Germinal center (tissue), 1 donor: ENCODE results near the gene SLC2A11.

Experiments used
- DNase-seq: peaks from one replicate; pipeline ENCODE4 v3.0.0; 2012; ENCODE audit warnings: mixed read lengths, low spot score

The SLC2A11 gene, protein sequence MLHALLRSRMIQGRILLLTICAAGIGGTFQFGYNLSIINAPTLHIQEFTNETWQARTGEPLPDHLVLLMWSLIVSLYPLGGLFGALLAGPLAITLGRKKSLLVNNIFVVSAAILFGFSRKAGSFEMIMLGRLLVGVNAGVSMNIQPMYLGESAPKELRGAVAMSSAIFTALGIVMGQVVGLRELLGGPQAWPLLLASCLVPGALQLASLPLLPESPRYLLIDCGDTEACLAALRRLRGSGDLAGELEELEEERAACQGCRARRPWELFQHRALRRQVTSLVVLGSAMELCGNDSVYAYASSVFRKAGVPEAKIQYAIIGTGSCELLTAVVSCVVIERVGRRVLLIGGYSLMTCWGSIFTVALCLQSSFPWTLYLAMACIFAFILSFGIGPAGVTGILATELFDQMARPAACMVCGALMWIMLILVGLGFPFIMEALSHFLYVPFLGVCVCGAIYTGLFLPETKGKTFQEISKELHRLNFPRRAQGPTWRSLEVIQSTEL

DNA sequence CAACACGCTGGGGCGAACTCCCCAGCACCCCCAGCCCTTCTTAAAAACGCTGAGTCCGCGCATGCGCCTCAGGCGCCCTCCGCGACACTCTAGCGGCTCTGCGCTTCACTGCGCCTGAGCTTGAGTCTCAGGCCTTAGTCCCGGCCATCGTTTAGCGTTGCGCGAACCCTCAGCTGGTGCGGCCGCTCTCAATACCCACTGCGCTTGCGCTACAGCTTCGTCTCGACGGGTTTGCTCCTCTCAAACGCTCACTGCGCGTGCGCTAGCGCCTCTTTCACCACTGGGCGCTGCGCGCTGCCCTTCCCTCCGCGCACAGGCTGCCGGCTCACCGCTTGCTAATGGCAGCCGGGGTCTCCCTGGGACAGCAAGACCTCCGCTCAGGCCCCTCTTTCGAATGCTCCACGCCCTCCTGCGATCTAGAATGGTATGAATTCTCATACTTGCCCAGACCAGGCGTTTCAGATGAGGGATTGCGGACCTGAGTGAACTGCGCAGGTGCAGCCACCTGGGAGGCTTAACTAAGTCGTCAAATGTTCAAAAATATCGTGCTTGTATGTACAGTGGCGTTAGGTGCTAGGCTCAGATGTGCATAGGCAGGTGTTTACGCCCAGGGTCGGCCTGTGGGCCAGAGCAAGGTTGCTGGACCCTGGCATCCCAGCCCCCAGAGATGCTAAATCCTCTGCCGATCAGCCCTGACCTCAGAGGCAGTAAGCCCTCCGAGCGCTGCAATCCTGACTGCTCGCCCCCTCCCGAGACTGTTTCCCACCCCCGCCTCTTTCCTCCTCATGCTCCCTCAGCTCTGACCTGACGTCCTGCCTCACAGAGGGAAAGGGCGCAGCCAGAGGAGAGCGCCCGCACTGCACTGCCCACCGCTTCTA, at the start of gene SLC2A11:
Gene SLC2A11, plus strand, starts transcription at position 270 of the 878 bp plus-strand sequence. Its CDS starts 125 bp downstream, at position 395.
- peak; percentile 96 for DNase-seq

DNA sequence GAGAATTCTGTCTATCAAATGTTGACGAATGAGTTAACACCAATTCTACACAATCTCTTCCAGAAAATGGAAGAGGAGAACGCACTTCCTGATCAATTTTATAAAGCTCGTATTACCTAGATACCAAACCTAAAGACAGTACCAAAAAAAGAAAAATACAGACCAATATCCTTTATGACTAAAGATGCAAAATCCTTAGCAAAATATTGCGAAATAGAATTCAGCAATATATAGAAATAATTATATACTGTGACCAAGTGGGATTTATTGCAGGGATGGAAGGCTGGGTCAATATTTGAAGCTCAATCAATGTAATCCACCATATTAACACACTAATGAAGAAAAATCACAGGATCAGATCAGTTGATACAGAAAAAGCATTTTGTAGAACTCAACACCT, 45.3 kb upstream of the SLC2A11 start:
- DNase-seq: no peak

DNA sequence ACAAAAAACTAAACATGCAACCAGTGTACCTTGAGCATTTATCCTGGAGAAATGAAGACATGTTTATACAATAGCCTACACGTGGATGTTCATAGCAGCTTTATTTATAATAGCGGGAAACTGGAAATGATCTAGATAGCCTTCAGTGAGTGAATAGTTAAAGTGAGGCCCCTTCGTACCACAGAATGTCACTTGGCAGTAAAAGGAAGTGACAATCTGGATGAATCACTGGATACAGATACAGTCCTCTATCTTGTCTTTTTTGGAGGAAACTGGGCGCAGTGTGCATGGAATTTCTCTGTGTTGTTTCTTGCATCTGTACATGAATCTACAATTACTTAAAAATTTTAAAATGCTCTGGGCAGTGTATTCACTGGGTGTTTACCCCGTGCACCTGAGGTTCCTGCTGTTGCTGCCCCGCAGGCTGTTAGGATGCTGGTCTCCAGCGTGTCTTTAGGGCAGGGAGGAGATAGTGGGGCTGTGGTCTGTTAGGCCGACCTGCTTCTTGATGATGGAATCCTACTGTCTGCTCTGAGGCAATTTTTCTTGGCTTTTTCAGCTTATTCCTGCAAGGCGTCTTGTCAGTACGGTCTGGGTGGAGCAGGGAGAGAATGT, 42.0 kb upstream of the SLC2A11 start:
- DNase-seq: no peak

DNA sequence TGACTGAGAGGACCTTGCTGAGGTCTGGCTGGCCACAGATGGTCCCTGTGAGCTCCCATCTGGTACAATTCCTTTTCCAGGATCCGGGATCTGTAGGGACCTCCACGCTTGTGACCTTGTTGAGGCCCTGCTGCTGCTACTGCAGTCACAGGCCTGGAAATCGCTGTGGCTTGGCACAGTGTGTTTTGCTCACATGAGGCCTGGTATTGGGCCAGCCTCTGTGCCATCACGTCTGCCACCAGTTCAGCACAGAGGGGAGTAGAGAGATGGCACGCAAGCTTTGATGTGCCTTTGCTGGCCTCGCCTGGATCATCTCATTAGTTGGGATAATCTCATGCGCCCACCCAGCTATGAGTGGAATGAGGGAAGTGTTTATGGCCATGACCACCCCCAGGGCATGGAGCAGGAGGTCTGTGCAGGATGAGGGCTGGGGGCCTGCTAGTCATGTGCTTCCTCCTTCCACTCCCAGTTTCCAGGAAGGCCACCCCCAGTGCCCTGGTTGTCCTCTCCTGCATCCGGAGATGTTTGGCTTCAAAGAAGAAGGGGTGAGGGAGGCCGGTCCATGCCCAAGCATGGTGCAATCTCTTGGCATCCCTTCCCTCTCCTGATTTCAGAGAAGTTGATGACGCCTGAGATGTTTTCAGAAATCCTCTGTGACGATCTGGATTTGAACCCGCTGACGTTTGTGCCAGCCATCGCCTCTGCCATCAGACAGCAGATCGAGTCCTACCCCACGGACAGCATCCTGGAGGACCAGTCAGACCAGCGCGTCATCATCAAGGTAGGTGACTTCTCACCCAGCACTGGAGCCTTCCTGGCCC, 41.3 kb upstream of the SLC2A11 start:
- DNase-seq: no peak

DNA sequence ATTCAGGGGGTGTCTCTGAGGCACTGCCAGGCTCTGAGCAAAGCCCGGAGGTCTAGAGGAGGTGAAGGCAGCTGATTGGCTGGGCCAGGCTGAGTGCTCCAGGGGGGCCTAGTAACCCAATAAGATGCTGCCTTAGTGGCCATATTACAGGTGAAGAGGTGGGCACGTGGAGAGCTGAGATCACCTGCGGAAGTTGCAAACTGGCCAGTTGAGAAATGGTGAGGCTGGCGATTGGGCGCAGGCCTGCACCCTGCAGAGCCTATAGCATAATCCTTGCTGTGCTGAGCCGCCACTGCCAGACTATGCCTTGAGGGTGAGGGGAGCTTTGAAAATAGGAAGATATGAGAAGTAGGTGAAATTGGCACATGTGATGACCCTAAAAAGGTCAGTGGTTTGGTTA, 40.5 kb upstream of the SLC2A11 start:
- DNase-seq: no peak

DNA sequence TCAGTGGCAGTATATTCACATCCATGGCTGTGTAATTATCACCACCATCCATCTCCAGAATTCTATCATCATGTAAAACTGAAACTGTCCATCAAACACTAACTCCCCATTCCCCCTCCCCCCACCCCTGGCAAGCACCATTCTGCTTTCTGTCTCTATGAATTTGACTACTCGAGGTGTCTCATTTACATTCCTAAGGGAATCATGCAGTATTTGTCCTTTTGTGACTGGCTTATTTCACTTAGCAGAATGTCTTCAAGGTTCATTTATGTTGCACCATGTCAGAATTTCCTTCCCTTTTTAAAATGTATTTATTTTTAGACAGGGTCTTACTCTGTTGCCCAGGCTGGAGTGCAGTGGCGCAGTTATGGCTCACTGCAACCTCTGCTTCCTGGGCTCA, 39.1 kb upstream of the SLC2A11 start:
- no peak for DNase-seq

DNA sequence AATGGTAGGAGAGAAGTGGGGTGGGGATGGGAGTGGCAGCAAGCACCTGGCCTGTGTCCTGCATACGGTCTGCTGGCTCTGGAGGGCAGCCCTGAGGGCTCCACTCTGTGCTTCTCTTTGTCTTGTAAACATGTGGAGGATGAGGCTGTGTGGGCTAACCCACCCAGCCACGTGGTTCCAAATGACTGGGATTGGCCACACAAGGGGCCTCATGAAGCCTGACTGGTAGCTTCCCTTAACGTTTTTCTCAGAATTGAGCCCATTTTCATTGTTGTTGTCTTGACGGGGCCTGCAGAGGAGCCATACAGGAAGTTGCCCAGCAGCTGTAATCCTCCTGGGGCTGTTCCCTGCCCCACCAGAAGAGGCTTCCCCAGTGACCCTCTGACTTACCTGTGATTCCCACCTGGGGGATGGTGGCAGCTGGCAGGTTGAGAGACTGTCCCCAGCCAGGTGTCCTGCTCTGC, 36.9 kb upstream of the SLC2A11 start:
- DNase-seq: peak; percentile 20

DNA sequence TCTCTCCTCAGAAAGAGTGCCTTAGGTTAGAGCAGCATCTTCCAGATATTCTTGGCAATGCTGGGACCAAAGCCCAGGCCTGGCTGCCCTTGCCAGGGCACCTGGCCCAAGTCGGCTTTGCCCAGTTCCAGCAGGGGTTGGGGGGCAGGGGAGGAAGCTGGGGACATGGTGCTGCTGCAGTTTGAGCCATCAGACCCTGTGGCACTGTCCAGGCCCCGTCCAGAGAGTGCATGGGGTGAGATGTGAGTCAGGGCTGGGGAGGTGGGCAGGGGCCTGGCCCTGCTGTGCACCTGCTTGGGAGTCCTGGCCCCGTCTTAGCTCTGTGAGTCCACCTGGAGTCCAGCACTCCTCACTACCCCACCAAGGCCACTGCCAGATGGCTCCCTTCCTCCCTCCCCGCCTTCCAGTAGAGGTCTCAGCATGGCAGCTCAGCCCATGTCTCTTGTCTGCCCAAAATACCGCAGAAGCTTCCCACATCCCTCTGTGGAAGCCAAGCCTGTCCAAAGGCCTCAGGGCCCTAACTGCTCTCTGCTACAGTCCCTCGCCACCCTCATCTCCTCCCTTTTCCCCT, 35.5 kb upstream of the SLC2A11 start:
- DNase-seq: no peak

DNA sequence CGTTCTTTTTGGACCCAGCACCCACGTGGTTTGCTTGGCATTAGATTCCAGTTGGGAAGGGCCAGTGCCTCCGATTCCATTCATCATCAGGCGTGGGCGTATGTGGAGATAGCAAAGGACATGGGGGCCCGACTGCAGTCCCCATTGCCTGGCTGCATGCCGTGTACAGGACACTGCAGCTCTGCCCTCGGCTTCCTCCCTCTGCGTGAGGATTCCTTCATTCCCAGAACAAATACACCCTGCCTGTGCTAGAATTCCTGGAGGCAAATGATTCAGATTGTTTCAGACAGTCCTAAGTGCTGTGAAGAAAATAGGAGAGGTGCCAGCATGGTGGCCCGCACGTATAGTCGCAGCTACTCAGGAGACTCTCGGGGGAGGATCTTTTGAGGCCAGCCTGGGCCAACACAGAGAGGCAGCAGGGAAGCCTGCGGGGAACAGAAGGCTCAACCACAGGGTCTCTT, 34.3 kb upstream of the SLC2A11 start:
- no peak for DNase-seq

DNA sequence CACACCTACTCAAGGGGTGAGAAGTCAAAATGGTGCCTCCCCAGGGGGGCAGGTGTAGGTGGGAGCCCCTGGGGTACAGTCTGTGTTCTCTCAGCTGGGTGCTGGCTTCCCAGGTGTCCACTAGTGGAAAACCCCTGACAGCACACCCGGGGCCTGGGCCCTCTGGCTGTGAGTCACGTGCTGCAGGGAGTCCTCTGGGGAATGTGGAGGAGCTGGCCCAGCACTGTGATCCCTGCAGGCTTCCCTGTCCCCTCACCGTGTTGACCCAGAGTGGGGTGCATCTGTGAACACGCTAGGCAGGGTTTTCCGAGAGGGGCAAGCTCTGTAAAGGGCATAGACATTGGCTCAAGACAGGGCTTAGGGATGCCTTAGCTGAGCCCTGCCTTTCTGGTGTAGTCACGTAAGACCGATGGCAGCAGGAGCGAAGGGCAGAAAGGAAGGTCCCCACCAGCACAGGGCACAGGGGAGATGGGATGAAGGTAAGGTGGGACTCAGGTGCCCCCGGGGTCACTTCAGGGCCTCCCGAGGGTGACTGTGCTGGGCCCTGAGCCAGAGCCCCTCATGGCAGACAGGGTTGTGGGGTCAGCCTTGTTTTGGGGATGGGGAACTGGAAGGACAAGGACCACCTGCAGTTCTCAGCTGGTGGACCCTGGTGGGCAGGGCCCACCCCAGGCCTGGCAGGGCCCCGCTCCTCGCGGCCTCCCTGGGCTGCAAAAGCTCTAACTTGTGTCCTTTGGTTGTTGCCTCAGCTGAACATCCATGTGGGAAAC, 33.0 kb upstream of the SLC2A11 start:
- DNase-seq: no peak

DNA sequence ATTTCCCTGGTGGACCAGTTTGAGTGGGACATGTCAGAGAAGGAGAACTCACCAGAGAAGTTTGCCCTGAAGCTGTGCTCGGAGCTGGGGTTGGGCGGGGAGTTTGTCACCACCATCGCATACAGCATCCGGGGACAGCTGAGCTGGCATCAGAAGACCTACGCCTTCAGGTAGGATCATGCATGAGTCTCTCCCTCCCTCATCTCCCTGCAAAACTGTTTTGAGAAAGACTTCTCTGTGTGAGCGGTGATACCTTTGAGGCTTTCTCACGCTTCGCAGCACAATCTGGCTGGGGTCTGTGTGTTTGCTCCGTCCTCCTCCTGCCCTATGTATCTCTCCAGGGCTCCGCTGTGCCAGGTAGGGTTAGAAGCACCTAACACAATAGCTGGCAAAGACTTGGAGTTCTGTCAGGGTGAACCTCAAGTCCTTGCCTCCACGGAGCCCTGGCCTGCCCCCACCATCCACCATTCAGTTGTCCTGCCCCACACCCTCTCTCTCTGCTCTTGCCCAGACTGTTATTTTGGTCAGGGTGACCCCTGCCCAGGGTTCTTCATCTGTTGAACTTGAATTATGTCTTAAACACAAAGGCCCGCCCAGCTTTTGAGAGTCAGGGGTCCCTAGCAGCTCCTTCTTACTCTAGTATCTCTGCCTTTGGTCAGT, 32.3 kb upstream of the SLC2A11 start:
- DNase-seq: no peak

DNA sequence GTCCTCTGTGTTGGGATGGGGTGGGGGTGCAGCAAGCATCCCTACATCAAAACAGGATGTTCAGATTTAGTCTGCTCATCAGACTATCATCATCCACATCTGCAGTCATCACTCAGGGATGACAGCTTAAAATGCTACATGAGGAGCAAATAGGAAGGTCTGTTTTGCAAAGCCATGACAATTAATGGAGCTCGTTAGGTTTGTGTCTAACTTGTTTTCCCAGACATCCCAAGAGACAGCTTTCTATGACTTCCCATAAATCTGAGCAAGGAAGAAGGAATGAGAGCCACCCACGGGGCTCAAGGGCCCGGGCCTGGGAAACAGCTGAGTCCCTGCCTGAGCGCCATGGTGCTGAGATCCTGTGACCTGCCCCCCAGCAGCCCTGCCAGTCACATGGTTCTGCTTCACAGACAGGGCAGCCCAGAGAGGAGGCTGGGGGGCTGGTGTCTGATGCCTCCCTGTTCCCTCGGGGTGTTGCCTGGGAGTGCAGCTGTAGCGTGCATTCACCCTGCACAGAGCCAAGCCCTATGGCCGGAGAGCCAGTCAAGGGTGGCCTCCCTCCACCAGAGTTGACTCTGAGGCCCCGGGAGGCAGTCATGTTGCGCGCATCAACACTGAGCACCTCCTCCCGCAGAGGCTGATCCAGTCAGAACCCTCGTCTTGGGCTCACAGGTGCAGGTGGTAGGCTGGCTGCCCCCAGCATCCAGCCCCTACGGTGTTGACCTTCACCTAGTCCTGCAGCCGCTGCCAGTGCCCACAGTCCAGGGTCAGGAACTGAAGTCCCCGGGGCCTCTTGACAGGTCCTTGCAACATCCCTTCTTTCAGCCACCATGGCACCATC, 30.9 kb upstream of the SLC2A11 start:
- no peak for DNase-seq

DNA sequence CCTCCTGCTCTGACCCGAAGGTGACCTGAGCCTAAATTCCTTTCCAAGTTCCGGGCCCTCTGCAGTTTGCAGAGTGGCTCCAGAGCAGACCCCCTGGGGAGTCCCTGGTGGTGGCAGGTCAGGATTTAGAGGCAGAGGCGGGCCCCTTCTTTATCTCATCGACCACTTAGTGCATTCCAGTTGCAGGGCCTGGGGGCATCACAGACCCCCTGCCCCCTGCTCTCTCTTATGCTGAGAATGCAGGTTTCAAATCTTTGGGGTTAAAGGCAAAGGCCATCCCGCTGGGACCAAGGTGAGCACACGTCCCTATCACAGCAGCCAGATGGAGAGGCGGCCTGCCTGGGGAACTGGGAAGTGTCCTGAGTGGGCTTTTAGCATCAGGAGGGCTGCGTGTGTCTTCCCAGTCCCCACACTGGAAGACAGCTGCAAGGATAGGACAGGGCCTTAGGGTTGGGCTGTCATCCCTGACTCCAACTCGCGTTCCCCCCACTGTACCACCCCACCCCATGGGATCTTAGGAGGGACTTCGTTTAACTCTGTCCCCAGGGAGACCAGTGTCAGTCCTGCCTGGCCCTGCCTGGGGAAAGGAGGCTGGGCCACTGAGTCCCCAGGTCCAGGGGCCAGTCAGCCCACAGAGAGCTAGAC, 30.2 kb upstream of the SLC2A11 start:
- DNase-seq: no peak

DNA sequence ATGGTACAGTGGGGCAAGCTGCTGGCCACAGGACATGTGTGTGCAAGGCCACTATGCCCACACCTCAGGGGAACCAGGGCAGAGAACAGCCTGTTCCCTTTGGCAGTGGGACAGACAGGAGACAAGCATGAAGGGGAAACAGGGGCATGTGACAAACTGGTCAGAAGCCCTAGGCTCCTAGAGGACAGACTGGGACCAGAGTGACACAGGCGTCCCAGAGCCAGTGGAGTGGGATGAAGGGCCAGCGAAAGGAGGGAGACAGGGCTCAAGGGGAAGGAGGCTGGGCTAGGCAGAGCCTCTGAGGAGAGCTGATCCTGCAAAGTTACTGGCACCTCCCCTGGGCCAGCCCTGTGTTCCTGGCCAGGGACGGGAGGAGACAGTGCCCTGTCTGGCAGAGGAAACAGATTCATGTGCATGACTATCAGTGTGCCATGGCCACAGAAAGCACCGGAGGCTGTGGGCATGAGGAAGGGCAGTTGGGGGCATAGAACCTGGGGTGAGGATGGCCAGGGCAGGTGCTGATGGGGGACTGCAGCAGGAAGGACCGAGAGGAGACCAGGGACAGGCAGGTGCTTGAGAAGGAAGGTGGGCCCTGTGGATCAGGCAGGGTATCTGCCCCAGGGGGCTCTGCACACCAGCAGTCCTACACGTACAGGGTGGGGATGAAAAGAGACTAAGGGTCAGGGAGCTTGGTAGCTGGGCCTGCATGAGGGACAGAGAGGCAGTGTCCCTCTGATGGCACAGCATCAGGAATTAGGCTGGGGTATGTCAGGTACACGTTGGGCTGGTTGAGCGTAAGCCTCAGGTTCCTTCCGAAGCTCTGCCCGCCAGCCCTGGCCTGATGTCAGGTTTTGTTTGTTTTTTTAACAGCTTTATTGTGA, 28.6 kb upstream of the SLC2A11 start:
- DNase-seq: no peak

DNA sequence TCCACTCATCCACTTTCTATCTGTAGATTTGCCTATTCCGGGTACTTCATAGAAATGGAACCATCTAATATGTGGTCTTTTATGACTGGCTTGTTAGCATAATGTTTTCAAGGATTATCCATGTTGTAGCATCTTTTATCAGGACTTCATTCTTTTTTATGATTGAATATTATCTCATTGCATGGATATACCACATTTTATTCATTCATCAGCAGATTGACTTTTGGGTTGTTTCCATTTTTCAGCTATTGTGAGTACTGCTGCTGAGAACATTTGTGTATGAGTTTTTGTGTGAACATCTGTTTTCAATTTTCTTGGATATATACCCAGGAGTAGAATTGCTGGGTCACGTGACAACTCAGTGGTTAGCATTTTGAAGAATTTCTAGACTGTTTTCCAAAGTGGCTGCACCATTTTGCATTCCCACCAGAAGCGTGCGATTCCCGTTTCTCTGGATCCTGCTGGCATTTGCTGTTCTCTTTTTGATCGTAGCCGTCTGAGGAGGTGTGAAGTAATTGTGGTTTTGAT, 27.8 kb upstream of the SLC2A11 start:
- no peak for DNase-seq

DNA sequence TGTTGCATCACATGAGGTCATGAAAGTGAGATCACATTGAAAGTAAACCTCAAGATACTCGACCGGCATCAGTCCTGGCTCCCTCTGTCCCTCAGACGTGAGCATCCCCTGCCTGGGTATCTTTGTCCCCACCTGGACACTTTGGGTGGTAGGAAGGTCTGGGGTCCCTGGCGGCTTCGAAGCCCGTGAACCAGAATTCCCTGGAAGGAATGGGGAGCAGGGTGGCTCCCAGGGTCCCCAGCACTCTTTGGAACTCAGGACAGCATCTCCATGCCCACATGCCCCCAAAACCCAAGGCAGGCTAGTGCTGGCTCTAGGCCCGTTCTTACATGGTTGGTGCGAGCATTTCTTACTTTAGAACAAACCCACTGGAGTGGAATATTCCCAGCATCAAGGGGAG, 26.4 kb upstream of the SLC2A11 start:
- no peak for DNase-seq

DNA sequence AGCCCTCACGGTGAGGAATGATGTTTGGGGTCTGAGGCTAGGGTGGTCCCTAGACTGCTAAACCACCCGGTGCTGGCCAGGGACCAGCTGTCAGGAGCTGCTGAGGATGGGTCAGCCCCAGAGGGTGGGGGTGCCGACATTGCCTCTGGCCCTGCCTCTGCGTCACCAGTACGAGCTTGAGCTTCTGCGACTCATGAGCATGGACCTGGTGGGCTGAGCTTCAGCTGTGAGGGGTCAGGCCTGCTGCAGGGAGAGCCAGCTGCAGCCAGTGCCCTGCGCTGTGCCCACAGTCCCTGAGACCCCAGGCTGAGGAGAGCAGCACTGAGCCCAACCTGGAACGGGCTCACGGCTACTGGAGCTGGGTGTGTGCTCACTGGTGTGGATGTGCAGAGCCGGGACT, 25.9 kb upstream of the SLC2A11 start:
- no peak for DNase-seq
